ENCODE results near the gene PLAU. TPM values are rescaled to one million over a fixed set of nuclear protein-coding genes. Genes with fewer than 3 reads are reported as not detected.

The PLAU gene
- total and polyA plus RNA-seq, 9 donors: 21.4 to 37.7 (median 28.5) TPM

GRCh38 chr10:73907841-73908517 lies 3.0 kb upstream of the PLAU start:
- peaks cover 4% of the 10 kb centered on the region for H3K27me3 ChIP-seq (ENCODE audit: control insufficient read depth, insufficient read depth, low read length)
- DNase-seq: peak; percentile 71
- H3K36me3 ChIP-seq (ENCODE audit: control insufficient read depth, insufficient read depth, low read length): peaks cover 6% of the 10 kb centered on the region
- peaks cover 64% of the 10 kb centered on the region for H3K4me1 ChIP-seq (ENCODE audit: control insufficient read depth, insufficient read depth, low read length)
- no peaks in the 10 kb centered on the region for H3K9me3 ChIP-seq (replicated peaks; ENCODE audit: control insufficient read depth, low read depth, low read length)
- peak overlapping the region; percentile 98 for H3K27ac ChIP-seq (ENCODE audit: low read length)
- 60% methylated on average over 1 of the region's 6 CpGs for WGBS (ENCODE audit: insufficient coverage)
- H3K4me3 ChIP-seq (ENCODE audit: low read length): no peak overlapping the region

- Histone ChIP-seq H3K27me3 (ENCODE audit: control insufficient read depth, insufficient read depth, low read length) (peaks cover 4% of the 10 kb centered on the region), H3K9me3 (replicated peaks; ENCODE audit: control insufficient read depth, low read depth, low read length) (no peaks in the 10 kb centered on the region), H3K4me1 (ENCODE audit: control insufficient read depth, insufficient read depth, low read length) (peaks cover 75% of the 10 kb centered on the region), H3K36me3 (ENCODE audit: control insufficient read depth, insufficient read depth, low read length) (peaks cover 16% of the 10 kb centered on the region), H3K4me3 (ENCODE audit: low read length) (no peak overlapping the region), H3K27ac (ENCODE audit: low read length) (peak overlapping the region; percentile 74)
- peak; percentile 80 for DNase-seq
- WGBS (ENCODE audit: insufficient coverage): 25% methylated on average over 5 of the region's 10 CpGs
These were observed 1.9 kb upstream of the PLAU start for GRCh38 chr10:73908853-73909539.

GRCh38 chr10:73909540-73910115 lies 1.3 kb upstream of the PLAU start:
- H3K27ac ChIP-seq (ENCODE audit: low read length): peak overlapping the region; percentile 74
- H3K9me3 ChIP-seq (replicated peaks; ENCODE audit: control insufficient read depth, low read depth, low read length): no peaks in the 10 kb centered on the region
- H3K4me3 ChIP-seq (ENCODE audit: low read length): no peak overlapping the region
- H3K4me1 ChIP-seq (ENCODE audit: control insufficient read depth, insufficient read depth, low read length): peaks cover 81% of the 10 kb centered on the region
- no peak for DNase-seq
- peaks cover 4% of the 10 kb centered on the region for H3K27me3 ChIP-seq (ENCODE audit: control insufficient read depth, insufficient read depth, low read length)
- peaks cover 22% of the 10 kb centered on the region for H3K36me3 ChIP-seq (ENCODE audit: control insufficient read depth, insufficient read depth, low read length)
- no CpG with 5 or more reads among the region's 4 CpGs for WGBS (ENCODE audit: insufficient coverage)

- peak; percentile 37 for DNase-seq
- H3K27me3 ChIP-seq (ENCODE audit: control insufficient read depth, insufficient read depth, low read length): peaks cover 4% of the 10 kb centered on the region
- H3K4me3 ChIP-seq (ENCODE audit: low read length): peak overlapping the region; percentile 78
- 25% methylated on average over 6 of the region's 9 CpGs for WGBS (ENCODE audit: insufficient coverage)
- H3K36me3 ChIP-seq (ENCODE audit: control insufficient read depth, insufficient read depth, low read length): peaks cover 30% of the 10 kb centered on the region
- peak overlapping the region; percentile 70 for H3K27ac ChIP-seq (ENCODE audit: low read length)
- no peaks in the 10 kb centered on the region for H3K9me3 ChIP-seq (replicated peaks; ENCODE audit: control insufficient read depth, low read depth, low read length)
- peaks cover 86% of the 10 kb centered on the region for H3K4me1 ChIP-seq (ENCODE audit: control insufficient read depth, insufficient read depth, low read length)
These were observed 550 bp upstream of the PLAU start for GRCh38 chr10:73910401-73910763.

GRCh38 chr10:73911553-73912004 lies 647 bp downstream of the PLAU start:
- peaks cover 85% of the 10 kb centered on the region for H3K4me1 ChIP-seq (ENCODE audit: control insufficient read depth, insufficient read depth, low read length)
- H3K4me3 ChIP-seq (ENCODE audit: low read length): peak overlapping the region; percentile 78
- H3K27ac ChIP-seq (ENCODE audit: low read length): peak overlapping the region; percentile 61
- H3K9me3 ChIP-seq (replicated peaks; ENCODE audit: control insufficient read depth, low read depth, low read length): no peaks in the 10 kb centered on the region
- 19% methylated on average over 14 of the region's 14 CpGs for WGBS (ENCODE audit: insufficient coverage)
- peaks cover 40% of the 10 kb centered on the region for H3K36me3 ChIP-seq (ENCODE audit: control insufficient read depth, insufficient read depth, low read length)
- peak; percentile 53 for DNase-seq
- peaks cover 4% of the 10 kb centered on the region for H3K27me3 ChIP-seq (ENCODE audit: control insufficient read depth, insufficient read depth, low read length)

- no peaks in the 10 kb centered on the region for H3K9me3 ChIP-seq (replicated peaks; ENCODE audit: control insufficient read depth, low read depth, low read length)
- no peak overlapping the region for H3K4me3 ChIP-seq (ENCODE audit: low read length)
- peaks cover 4% of the 10 kb centered on the region for H3K27me3 ChIP-seq (ENCODE audit: control insufficient read depth, insufficient read depth, low read length)
- H3K36me3 ChIP-seq (ENCODE audit: control insufficient read depth, insufficient read depth, low read length): peaks cover 49% of the 10 kb centered on the region
- 63% methylated on average over 5 of the region's 10 CpGs for WGBS (ENCODE audit: insufficient coverage)
- H3K4me1 ChIP-seq (ENCODE audit: control insufficient read depth, insufficient read depth, low read length): peaks cover 71% of the 10 kb centered on the region
- H3K27ac ChIP-seq (ENCODE audit: low read length): no peak overlapping the region
- DNase-seq: no peak
These were observed 3.1 kb downstream of the PLAU start for GRCh38 chr10:73914036-73914435.

GRCh38 chr10:73915206-73915851 lies 4.4 kb downstream of the PLAU start:
- no peak for DNase-seq
- Histone ChIP-seq H3K36me3 (ENCODE audit: control insufficient read depth, insufficient read depth, low read length) (peaks cover 49% of the 10 kb centered on the region), H3K9me3 (replicated peaks; ENCODE audit: control insufficient read depth, low read depth, low read length) (no peaks in the 10 kb centered on the region), H3K4me3 (ENCODE audit: low read length) (no peak overlapping the region), H3K27me3 (ENCODE audit: control insufficient read depth, insufficient read depth, low read length) (peaks cover 4% of the 10 kb centered on the region), H3K27ac (ENCODE audit: low read length) (no peak overlapping the region), H3K4me1 (ENCODE audit: control insufficient read depth, insufficient read depth, low read length) (peaks cover 70% of the 10 kb centered on the region)
- WGBS (ENCODE audit: insufficient coverage): 31% methylated on average over 7 of the region's 8 CpGs

- H3K27me3 ChIP-seq (ENCODE audit: control insufficient read depth, insufficient read depth, low read length): no peaks in the 10 kb centered on the region
- no peaks in the 10 kb centered on the region for H3K9me3 ChIP-seq (replicated peaks; ENCODE audit: control insufficient read depth, low read depth, low read length)
- peaks cover 48% of the 10 kb centered on the region for H3K36me3 ChIP-seq (ENCODE audit: control insufficient read depth, insufficient read depth, low read length)
- DNase-seq: peak; percentile 40
- H3K4me1 ChIP-seq (ENCODE audit: control insufficient read depth, insufficient read depth, low read length): peaks cover 60% of the 10 kb centered on the region
- H3K27ac ChIP-seq (ENCODE audit: low read length): no peak overlapping the region
- WGBS (ENCODE audit: insufficient coverage): 55% methylated on average over 4 of the region's 5 CpGs
- H3K4me3 ChIP-seq (ENCODE audit: low read length): no peak overlapping the region
These were observed 6.0 kb downstream of the PLAU start for GRCh38 chr10:73916761-73917470.

GRCh38 chr10:73917566-73918305 lies 6.8 kb downstream of the PLAU start:
- peaks cover 45% of the 10 kb centered on the region for H3K36me3 ChIP-seq (ENCODE audit: control insufficient read depth, insufficient read depth, low read length)
- peak overlapping the region; percentile 9 for H3K27ac ChIP-seq (ENCODE audit: low read length)
- peaks cover 54% of the 10 kb centered on the region for H3K4me1 ChIP-seq (ENCODE audit: control insufficient read depth, insufficient read depth, low read length)
- H3K27me3 ChIP-seq (ENCODE audit: control insufficient read depth, insufficient read depth, low read length): no peaks in the 10 kb centered on the region
- WGBS (ENCODE audit: insufficient coverage): 100% methylated on average over 1 of the region's 3 CpGs
- H3K4me3 ChIP-seq (ENCODE audit: low read length): no peak overlapping the region
- H3K9me3 ChIP-seq (replicated peaks; ENCODE audit: control insufficient read depth, low read depth, low read length): no peaks in the 10 kb centered on the region
- no peak for DNase-seq

Data from muscle of leg (tissue), 11 donors.